Measurements from ENCODE around the gene NFXL1. TPM values are rescaled to one million over a fixed set of nuclear protein-coding genes. Genes with fewer than 3 reads are reported as not detected.

The NFXL1 gene
- total RNA-seq, 4 donors from 2014 or later = 6.5 to 15.0 (median 10.6) TPM

GRCh38 chr4:47942081-47942819 lies 27.9 kb upstream of the NFXL1 start:
- Histone ChIP-seq H3K27me3 (no peaks in the 10 kb centered on the region), H3K4me3 (no peak overlapping the region), H3K36me3 (no peaks in the 10 kb centered on the region), H3K27ac (replicated peaks in 1 of 4) (no peak overlapping the region), H3K4me1 (no peaks in the 10 kb centered on the region), H3K9me3 (no peaks in the 10 kb centered on the region)
- no peak for DNase-seq (ENCODE audit: extremely low spot score)
- 66% methylated on average over 10 of the region's 10 CpGs for WGBS
- intact Hi-C loops (cut with DNase I) = no loop called here
- TF ChIP-seq POLR2AphosphoS5 (IDR thresholded peaks at IDR 0.05) (no peak), POLR2A (IDR thresholded peaks at IDR 0.05; ENCODE audit: low read depth) (no peak), EP300 (IDR thresholded peaks at IDR 0.05) (no peak)
- TF ChIP-seq, protein P1, sequence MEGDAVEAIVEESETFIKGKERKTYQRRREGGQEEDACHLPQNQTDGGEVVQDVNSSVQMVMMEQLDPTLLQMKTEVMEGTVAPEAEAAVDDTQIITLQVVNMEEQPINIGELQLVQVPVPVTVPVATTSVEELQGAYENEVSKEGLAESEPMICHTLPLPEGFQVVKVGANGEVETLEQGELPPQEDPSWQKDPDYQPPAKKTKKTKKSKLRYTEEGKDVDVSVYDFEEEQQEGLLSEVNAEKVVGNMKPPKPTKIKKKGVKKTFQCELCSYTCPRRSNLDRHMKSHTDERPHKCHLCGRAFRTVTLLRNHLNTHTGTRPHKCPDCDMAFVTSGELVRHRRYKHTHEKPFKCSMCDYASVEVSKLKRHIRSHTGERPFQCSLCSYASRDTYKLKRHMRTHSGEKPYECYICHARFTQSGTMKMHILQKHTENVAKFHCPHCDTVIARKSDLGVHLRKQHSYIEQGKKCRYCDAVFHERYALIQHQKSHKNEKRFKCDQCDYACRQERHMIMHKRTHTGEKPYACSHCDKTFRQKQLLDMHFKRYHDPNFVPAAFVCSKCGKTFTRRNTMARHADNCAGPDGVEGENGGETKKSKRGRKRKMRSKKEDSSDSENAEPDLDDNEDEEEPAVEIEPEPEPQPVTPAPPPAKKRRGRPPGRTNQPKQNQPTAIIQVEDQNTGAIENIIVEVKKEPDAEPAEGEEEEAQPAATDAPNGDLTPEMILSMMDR (IDR thresholded peaks at IDR 0.05) = no peak

GRCh38 chr4:47939456-47939855 lies 25.1 kb upstream of the NFXL1 start:
- 85% methylated on average over 5 of the region's 5 CpGs for whole genome bisulfite sequencing
- intact Hi-C loops (cut with DNase I) = no loop called here
- no peak for DNase-seq (ENCODE audit: extremely low spot score)
- Histone ChIP-seq H3K27ac (replicated peaks in 1 of 4) (no peak overlapping the region), H3K4me1 (no peaks in the 10 kb centered on the region), H3K9me3 (no peaks in the 10 kb centered on the region), H3K27me3 (no peaks in the 10 kb centered on the region), H3K4me3 (no peak overlapping the region), H3K36me3 (no peaks in the 10 kb centered on the region)
- no peak for TF ChIP-seq POLR2A (IDR thresholded peaks at IDR 0.05; ENCODE audit: low read depth)
- no peak for TF ChIP-seq POLR2AphosphoS5 (IDR thresholded peaks at IDR 0.05)
- TF ChIP-seq EP300 (IDR thresholded peaks at IDR 0.05) = no peak
- TF ChIP-seq, protein P1 (IDR thresholded peaks at IDR 0.05) = no peak

DNA sequence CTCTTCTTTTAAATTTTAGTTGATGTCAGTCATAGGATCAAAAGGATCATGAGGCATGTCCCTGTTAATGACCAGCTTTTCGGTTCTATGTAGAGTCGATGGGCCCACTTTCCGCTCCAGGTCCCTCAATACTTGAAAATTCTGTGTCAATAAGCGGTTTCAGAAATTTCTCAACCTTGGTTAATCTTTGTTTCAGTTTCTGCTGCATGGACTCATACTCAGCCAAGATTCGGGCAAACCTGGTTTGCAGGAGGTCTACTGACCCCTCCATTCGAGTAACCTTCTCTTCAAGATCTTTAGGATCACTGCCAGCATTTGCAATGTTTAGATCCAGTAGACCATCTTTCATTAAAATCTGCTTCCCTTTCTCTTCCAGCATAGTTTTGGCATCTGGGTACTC lies 22.0 kb upstream of the NFXL1 start:
- peaks cover 0 to 3% (median 0%) of the 10 kb centered on the region in 4 donors for H3K4me1 ChIP-seq
- TF ChIP-seq POLR2A (IDR thresholded peaks at IDR 0.05; ENCODE audit: low read depth) (no peak), EP300 (IDR thresholded peaks at IDR 0.05) (no peak), POLR2AphosphoS5 (IDR thresholded peaks at IDR 0.05) (no peak)
- TF ChIP-seq, protein P1 (IDR thresholded peaks at IDR 0.05) = no peak
- no peaks in the 10 kb centered on the region for H3K9me3 ChIP-seq
- no peaks in the 10 kb centered on the region for H3K27me3 ChIP-seq
- WGBS = 91% methylated on average over 6 of the region's 6 CpGs
- no peak overlapping the region for H3K27ac ChIP-seq (replicated peaks in 1 of 4)
- H3K36me3 ChIP-seq = no peaks in the 10 kb centered on the region
- no peak for DNase-seq (ENCODE audit: extremely low spot score)
- H3K4me3 ChIP-seq = no peak overlapping the region
- intact Hi-C loops (cut with DNase I) = no loop called here

DNA sequence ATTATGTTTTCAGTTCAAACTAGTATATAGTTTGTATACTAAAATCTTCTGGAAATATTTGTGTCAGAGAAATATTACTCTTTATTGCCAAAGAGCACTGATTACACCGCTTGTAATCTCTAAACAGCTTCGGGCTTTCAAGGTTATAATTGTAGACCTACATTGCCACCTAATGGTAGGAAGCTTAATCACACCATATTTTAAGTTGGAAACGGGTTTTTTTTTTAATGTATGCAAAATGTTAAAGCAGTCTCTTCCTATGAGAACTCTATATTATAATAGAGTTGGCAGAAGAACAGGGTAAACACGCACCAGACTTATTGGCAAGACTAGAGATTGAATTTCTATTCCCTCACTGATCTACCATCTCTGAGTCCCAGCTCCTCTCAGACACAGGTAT lies 19.5 kb upstream of the NFXL1 start:
- WGBS = 2% methylated on average over 4 of the region's 4 CpGs
- no peak overlapping the region for H3K4me3 ChIP-seq
- peaks cover 0 to 3% (median 0%) of the 10 kb centered on the region in 4 donors for H3K4me1 ChIP-seq
- no peaks in the 10 kb centered on the region for H3K27me3 ChIP-seq
- TF ChIP-seq POLR2AphosphoS5 (IDR thresholded peaks at IDR 0.05) = no peak
- TF ChIP-seq, protein P1 (IDR thresholded peaks at IDR 0.05) = peak; percentile 60 to 67 (median 65)
- H3K36me3 ChIP-seq = no peaks in the 10 kb centered on the region
- no peak for DNase-seq (ENCODE audit: extremely low spot score)
- H3K9me3 ChIP-seq = no peaks in the 10 kb centered on the region
- no peak overlapping the region for H3K27ac ChIP-seq (replicated peaks in 1 of 4)
- intact Hi-C loops (cut with DNase I) = loop anchor here (2.0 to 5.0 kb wide), 2 partner anchors 252 to 265 kb away; no protein-coding TSS in a partner anchor
